ENCODE measurements around the gene ZFAND6. TPM values are rescaled to one million over a fixed set of nuclear protein-coding genes. Genes with fewer than 3 reads are reported as not detected.

ZFAND6 gene
- polyA plus RNA-seq, 1 donor from 2014 or later: 353 TPM

DNA sequence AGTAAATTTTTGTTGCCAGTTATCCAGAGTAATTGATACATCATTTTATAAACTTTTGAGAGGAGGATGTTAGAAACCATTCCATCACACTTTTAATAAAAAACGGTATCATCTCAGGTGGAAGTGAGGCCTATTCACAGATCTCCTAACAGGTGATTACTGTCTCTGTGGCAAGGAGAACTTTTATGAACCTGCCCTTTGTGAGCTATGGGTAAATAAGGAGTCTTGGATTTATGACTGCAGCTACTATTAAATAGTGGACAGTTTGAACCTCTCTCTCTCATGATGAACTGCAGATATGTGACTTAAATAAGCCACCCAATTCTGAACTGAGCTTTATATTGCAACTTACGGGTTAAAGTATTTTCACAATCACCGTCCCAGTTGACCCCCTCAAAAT, 45.7 kb downstream of the ZFAND6 start:
- TF ChIP-seq, protein P1, sequence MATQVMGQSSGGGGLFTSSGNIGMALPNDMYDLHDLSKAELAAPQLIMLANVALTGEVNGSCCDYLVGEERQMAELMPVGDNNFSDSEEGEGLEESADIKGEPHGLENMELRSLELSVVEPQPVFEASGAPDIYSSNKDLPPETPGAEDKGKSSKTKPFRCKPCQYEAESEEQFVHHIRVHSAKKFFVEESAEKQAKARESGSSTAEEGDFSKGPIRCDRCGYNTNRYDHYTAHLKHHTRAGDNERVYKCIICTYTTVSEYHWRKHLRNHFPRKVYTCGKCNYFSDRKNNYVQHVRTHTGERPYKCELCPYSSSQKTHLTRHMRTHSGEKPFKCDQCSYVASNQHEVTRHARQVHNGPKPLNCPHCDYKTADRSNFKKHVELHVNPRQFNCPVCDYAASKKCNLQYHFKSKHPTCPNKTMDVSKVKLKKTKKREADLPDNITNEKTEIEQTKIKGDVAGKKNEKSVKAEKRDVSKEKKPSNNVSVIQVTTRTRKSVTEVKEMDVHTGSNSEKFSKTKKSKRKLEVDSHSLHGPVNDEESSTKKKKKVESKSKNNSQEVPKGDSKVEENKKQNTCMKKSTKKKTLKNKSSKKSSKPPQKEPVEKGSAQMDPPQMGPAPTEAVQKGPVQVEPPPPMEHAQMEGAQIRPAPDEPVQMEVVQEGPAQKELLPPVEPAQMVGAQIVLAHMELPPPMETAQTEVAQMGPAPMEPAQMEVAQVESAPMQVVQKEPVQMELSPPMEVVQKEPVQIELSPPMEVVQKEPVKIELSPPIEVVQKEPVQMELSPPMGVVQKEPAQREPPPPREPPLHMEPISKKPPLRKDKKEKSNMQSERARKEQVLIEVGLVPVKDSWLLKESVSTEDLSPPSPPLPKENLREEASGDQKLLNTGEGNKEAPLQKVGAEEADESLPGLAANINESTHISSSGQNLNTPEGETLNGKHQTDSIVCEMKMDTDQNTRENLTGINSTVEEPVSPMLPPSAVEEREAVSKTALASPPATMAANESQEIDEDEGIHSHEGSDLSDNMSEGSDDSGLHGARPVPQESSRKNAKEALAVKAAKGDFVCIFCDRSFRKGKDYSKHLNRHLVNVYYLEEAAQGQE (IDR thresholded peaks at IDR 0.05; ENCODE audit: borderline replicate concordance): no peak
- no peak for TF ChIP-seq SMC3 (conservative IDR thresholded peaks at IDR 0.05; ENCODE audit: poor library complexity)
- TF ChIP-seq EP300 (conservative IDR thresholded peaks at IDR 0.05; ENCODE audit: poor library complexity, severe bottlenecking): no peak
- TF ChIP-seq POLR2AphosphoS5 (IDR thresholded peaks at IDR 0.05): no peak
- TF ChIP-seq CTCF (IDR thresholded peaks at IDR 0.05; ENCODE audit: poor library complexity, severe bottlenecking): no peak
- TF ChIP-seq TAF1 (IDR thresholded peaks at IDR 0.05; ENCODE audit: low read depth): no peak
- H3K9ac ChIP-seq (ENCODE audit: low read length): no peak overlapping the region
- peaks cover 21% of the 10 kb centered on the region for H3K79me2 ChIP-seq (replicated peaks; ENCODE audit: insufficient read depth, low read length)
- no peak overlapping the region for H3K27ac ChIP-seq (ENCODE audit: low read length)
- H3K36me3 ChIP-seq (ENCODE audit: insufficient read depth, low read length): no peaks in the 10 kb centered on the region
- H3K9me3 ChIP-seq (ENCODE audit: low read length): no peaks in the 10 kb centered on the region
- H3F3A ChIP-seq (ENCODE audit: insufficient read depth, low read length, poor library complexity, severe bottlenecking): no peaks in the 10 kb centered on the region
- H3K4me2 ChIP-seq (ENCODE audit: low read length): no peak overlapping the region
- no peak overlapping the region for H2AFZ ChIP-seq (ENCODE audit: low read depth, low read length)
- no peaks in the 10 kb centered on the region for H4K20me1 ChIP-seq (ENCODE audit: insufficient read depth)
- H3K4me3 ChIP-seq (ENCODE audit: low read length): no peak overlapping the region
- H3K9me2 ChIP-seq (ENCODE audit: insufficient read depth, low read length): no peaks in the 10 kb centered on the region
- H3K27me3 ChIP-seq (ENCODE audit: insufficient read depth, low read depth, low read length): no peaks in the 10 kb centered on the region

DNA sequence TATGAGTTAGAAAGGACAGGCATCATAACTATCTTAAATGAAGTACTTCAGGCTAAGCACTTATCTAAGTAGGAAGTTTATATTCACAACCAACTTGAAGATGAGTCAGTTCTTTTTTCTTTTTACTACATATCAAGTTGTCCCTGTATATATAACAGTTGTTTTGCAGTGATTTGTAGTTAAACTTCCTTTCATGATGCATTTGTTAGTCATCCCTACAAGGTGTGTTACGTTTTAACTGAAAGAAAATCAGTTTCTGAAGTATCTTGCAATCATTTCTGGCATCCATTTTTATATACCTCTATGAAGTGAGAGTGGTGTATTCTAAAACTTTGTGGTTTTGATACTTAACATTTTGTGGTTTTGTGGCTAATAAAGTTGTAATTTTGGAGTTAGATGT, 46.1 kb downstream of the ZFAND6 start:
- no peaks in the 10 kb centered on the region for H3K9me3 ChIP-seq (ENCODE audit: low read length)
- no peak overlapping the region for H3K4me3 ChIP-seq (ENCODE audit: low read length)
- H3F3A ChIP-seq (ENCODE audit: insufficient read depth, low read length, poor library complexity, severe bottlenecking): no peaks in the 10 kb centered on the region
- H3K9ac ChIP-seq (ENCODE audit: low read length): no peak overlapping the region
- no peaks in the 10 kb centered on the region for H3K36me3 ChIP-seq (ENCODE audit: insufficient read depth, low read length)
- no peaks in the 10 kb centered on the region for H4K20me1 ChIP-seq (ENCODE audit: insufficient read depth)
- H2AFZ ChIP-seq (ENCODE audit: low read depth, low read length): no peak overlapping the region
- H3K27me3 ChIP-seq (ENCODE audit: insufficient read depth, low read depth, low read length): no peaks in the 10 kb centered on the region
- no peaks in the 10 kb centered on the region for H3K9me2 ChIP-seq (ENCODE audit: insufficient read depth, low read length)
- no peak overlapping the region for H3K27ac ChIP-seq (ENCODE audit: low read length)
- TF ChIP-seq SMC3 (conservative IDR thresholded peaks at IDR 0.05; ENCODE audit: poor library complexity) (no peak), EZH2 (IDR thresholded peaks at IDR 0.05; ENCODE audit: borderline replicate concordance, insufficient read depth, low read length, poor library complexity, severe bottlenecking) (no peak), MXI1 (conservative IDR thresholded peaks at IDR 0.05; ENCODE audit: poor library complexity, severe bottlenecking) (no peak), RAD21 (conservative IDR thresholded peaks at IDR 0.05) (no peak), TAF1 (IDR thresholded peaks at IDR 0.05; ENCODE audit: low read depth) (no peak), POLR2AphosphoS5 (IDR thresholded peaks at IDR 0.05) (no peak), CTCF (IDR thresholded peaks at IDR 0.05; ENCODE audit: poor library complexity, severe bottlenecking) (no peak), EP300 (conservative IDR thresholded peaks at IDR 0.05; ENCODE audit: poor library complexity, severe bottlenecking) (no peak)
- TF ChIP-seq, protein P1 (IDR thresholded peaks at IDR 0.05; ENCODE audit: borderline replicate concordance): no peak
- H3K79me2 ChIP-seq (replicated peaks; ENCODE audit: insufficient read depth, low read length): peaks cover 21% of the 10 kb centered on the region
- no peak overlapping the region for H3K4me2 ChIP-seq (ENCODE audit: low read length)
